HEK293 (cell line): ENCODE results near the gene TNFRSF11A.

Experiments
- CTCF ChIA-PET: fragments of 350-600 bp; formaldehyde crosslinking; extraction: SDS; loops from one replicate; lab custom pipeline; 2021; ENCODE audit warnings: antibody characterized with exemption; lab: Yijun Ruan, JAX
- POLR2A ChIA-PET: fragments of 300-600 bp; formaldehyde crosslinking; extraction: SDS; loops from one replicate; lab custom pipeline; 2020; ENCODE audit warnings: antibody characterized with exemption, inconsistent platforms; lab: Yijun Ruan, JAX
- H3K27ac ChIP-seq: fragments of 200-500 bp; sonication (Bioruptor generic); 2 replicates; pipeline ENCODE4 v1.5.1; 2014; ENCODE audit warnings: low read depth, low read length, control low read depth, inconsistent platforms; ENCODE audit errors: extremely low read depth
- H3K36me3 ChIP-seq, 2 experiments: fragments of 200-500 bp in 1 of 2; sonication (Bioruptor generic) in 1 of 2; 1 replicate in 1 of 2; 2 replicates in 1 of 2; pipeline ENCODE4 v1.5.1; 2014 to 2017; ENCODE audit warnings: inconsistent platforms in 2 of 2, low read length in 2 of 2; ENCODE audit not compliant: control insufficient read depth in 2 of 2, insufficient read depth in 1 of 2
- H3K4me1 ChIP-seq: fragments of 200-500 bp; sonication (Bioruptor generic); 2 replicates; pipeline ENCODE4 v1.5.1; 2014; ENCODE audit warnings: mild to moderate bottlenecking, low read length, inconsistent platforms; ENCODE audit not compliant: control insufficient read depth, insufficient read depth
- H3K4me3 ChIP-seq: 2 replicates; pipeline ENCODE4 v1.5.1; 2011; ENCODE audit warnings: low read depth, mild to moderate bottlenecking, control low read depth, low read length, moderate library complexity
- H3K9me3 ChIP-seq: fragments of 200-500 bp; sonication (Bioruptor generic); 2 replicates; pipeline ENCODE4 v1.5.1; 2014; ENCODE audit warnings: low read depth, low read length, inconsistent platforms; ENCODE audit not compliant: control insufficient read depth, insufficient read depth
- EGR2 ChIP-seq: fragments of 450-650 bp; formaldehyde crosslinking; IDR thresholded peaks from 2 replicates; pipeline ENCODE4 v1.5.1; 2016; ENCODE audit warnings: low read depth, missing biosample characterization, missing genetic modification characterization
- FEZF1 ChIP-seq: fragments of 450-650 bp; formaldehyde crosslinking; IDR thresholded peaks from 2 replicates; pipeline ENCODE4 v1.5.1; 2016; ENCODE audit warnings: missing biosample characterization, missing genetic modification characterization
- PATZ1 ChIP-seq: fragments of 450-650 bp; formaldehyde crosslinking; IDR thresholded peaks from 2 replicates; pipeline ENCODE4 v1.5.1; 2016; ENCODE audit warnings: missing biosample characterization, missing genetic modification characterization
- ZNF148 ChIP-seq: fragments of 450-650 bp; formaldehyde crosslinking; IDR thresholded peaks from 2 replicates; pipeline ENCODE4 v1.5.0; 2017; ENCODE audit warnings: missing biosample characterization, missing genetic modification characterization, borderline replicate concordance
- ZNF292 ChIP-seq: fragments of 450-650 bp; formaldehyde crosslinking; IDR thresholded peaks from 2 replicates; pipeline ENCODE4 v1.5.1; 2016; ENCODE audit warnings: low read depth, missing biosample characterization, missing genetic modification characterization, borderline replicate concordance
- ZNF350 ChIP-seq: fragments of 450-650 bp; formaldehyde crosslinking; IDR thresholded peaks from 2 replicates; pipeline ENCODE4 v1.5.0; 2017; ENCODE audit warnings: missing biosample characterization, mild to moderate bottlenecking, missing genetic modification characterization
- ZNF514 ChIP-seq: fragments of 450-650 bp; formaldehyde crosslinking; IDR thresholded peaks from 2 replicates; pipeline ENCODE4 v1.5.1; 2016; ENCODE audit warnings: missing biosample characterization, missing genetic modification characterization
- ZNF521 ChIP-seq: fragments of 450-650 bp; formaldehyde crosslinking; IDR thresholded peaks from 2 replicates; pipeline ENCODE4 v1.5.1; 2017; ENCODE audit warnings: missing biosample characterization, mild to moderate bottlenecking, missing genetic modification characterization
- ZNF549 ChIP-seq: fragments of 450-650 bp; IDR thresholded peaks from 2 replicates; pipeline ENCODE4 v1.5.1; 2018; ENCODE audit warnings: missing biosample characterization, missing genetic modification characterization, mild to moderate bottlenecking, inconsistent platforms, moderate library complexity
- ZNF571 ChIP-seq: fragments of 450-650 bp; formaldehyde crosslinking; IDR thresholded peaks from 2 replicates; pipeline ENCODE4 v1.5.0; 2017; ENCODE audit warnings: missing biosample characterization, missing genetic modification characterization
- ZNF629 ChIP-seq: fragments of 450-650 bp; formaldehyde crosslinking; IDR thresholded peaks from 2 replicates; pipeline ENCODE4 v1.5.1; 2017; ENCODE audit warnings: missing biosample characterization, missing genetic modification characterization
- ZNF658 ChIP-seq: fragments of 450-650 bp; formaldehyde crosslinking; IDR thresholded peaks from 2 replicates; pipeline ENCODE4; 2016; ENCODE audit warnings: missing biosample characterization, missing genetic modification characterization
- ZNF677 ChIP-seq: fragments of 450-650 bp; IDR thresholded peaks from 2 replicates; pipeline ENCODE4 v1.5.0; 2018; ENCODE audit warnings: missing biosample characterization, mild to moderate bottlenecking, missing genetic modification characterization, moderate library complexity
- ZNF837 ChIP-seq: fragments of 450-650 bp; formaldehyde crosslinking; IDR thresholded peaks from 2 replicates; pipeline ENCODE4 v1.5.1; 2016; ENCODE audit warnings: missing biosample characterization, missing genetic modification characterization
- TF ChIP-seq, protein P1 (sequence below): fragments of 450-650 bp; formaldehyde crosslinking; IDR thresholded peaks from 2 replicates; pipeline ENCODE4 v1.5.1; 2017; ENCODE audit warnings: missing biosample characterization, missing genetic modification characterization
- TF ChIP-seq, protein P2 (sequence below): fragments of 450-650 bp; formaldehyde crosslinking; IDR thresholded peaks from 2 replicates; pipeline ENCODE4 v1.5.1; 2016; ENCODE audit warnings: missing biosample characterization, missing genetic modification characterization
- TF ChIP-seq, protein P3 (sequence below): fragments of 450-650 bp; formaldehyde crosslinking; IDR thresholded peaks from 2 replicates; pipeline ENCODE4 v1.5.1; 2017; ENCODE audit warnings: missing biosample characterization, missing genetic modification characterization
- TF ChIP-seq, protein P4 (sequence below): fragments of 450-650 bp; IDR thresholded peaks from 2 replicates; pipeline ENCODE4 v1.5.1; 2018; ENCODE audit warnings: missing biosample characterization, missing genetic modification characterization

Gene TNFRSF11A

GRCh38 chr18:62379051-62379450 lies 53.9 kb downstream of the TNFRSF11A start:
- POLR2A ChIA-PET = interaction anchor here (0.7 kb wide), 1 partner anchor 10 kb away, joined by 3 read pairs; no protein-coding TSS in a partner anchor
- Histone ChIP-seq H3K36me3 (peaks cover 0 to 7% of the 10 kb centered on the region in 2 experiments; a peak in 2 of 3 replicates), H3K9me3 (no peaks in the 10 kb centered on the region), H3K27ac (no peak overlapping the region), H3K4me1 (no peaks in the 10 kb centered on the region), H3K4me3 (no peak overlapping the region)
- peak; percentile 13; the same call in 1 of the 2 replicates for TF ChIP-seq EGR2 (tag by site-specific recombination)
- TF ChIP-seq ZNF658 = no peak
- no peak for TF ChIP-seq ZNF521 (tag by site-specific recombination)
- CTCF ChIA-PET = interaction anchor here (0.6 kb wide), 1 partner anchor 579 kb away, joined by 3 read pairs; no protein-coding TSS in a partner anchor

DNA sequence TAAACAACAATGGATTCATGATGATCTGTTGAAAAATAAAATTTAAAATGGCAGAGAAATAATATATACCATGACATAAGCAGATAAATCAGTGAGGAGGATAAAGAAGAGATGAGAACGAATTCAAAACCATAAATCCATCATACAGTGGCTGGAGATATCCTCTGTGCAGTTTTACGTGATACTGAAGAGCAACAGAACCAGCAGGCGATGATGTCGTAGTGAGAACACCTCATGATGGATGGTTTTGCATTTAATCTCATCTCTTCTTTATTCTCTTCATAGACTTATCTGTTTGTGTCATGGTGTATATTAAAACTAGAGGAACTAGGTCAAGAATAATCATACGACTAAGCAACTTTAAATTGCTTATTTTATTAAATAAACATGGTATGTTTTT lies 56.3 kb downstream of the TNFRSF11A start:
- no peaks in the 10 kb centered on the region for H3K9me3 ChIP-seq
- no peak for TF ChIP-seq ZNF629 (tag by site-specific recombination)
- no peak for TF ChIP-seq ZNF514 (tag by site-specific recombination)
- TF ChIP-seq ZNF837 = no peak
- no peak for TF ChIP-seq ZNF549 (tag by site-specific recombination)
- TF ChIP-seq ZNF677 (tag by site-specific recombination) = no peak
- TF ChIP-seq FEZF1 (tag by site-specific recombination) = 0 out of 2 replicates have a peak, but pooled peaks have one; percentile 18
- TF ChIP-seq ZNF571 (tag by site-specific recombination) = no peak
- TF ChIP-seq PATZ1 (tag by site-specific recombination) = no peak
- ChIA-PET CTCF (no interaction called here), POLR2A (no interaction called here)
- peaks cover under 1% of the 10 kb centered on the region; the same call in 1 of the 2 replicates for H3K4me1 ChIP-seq
- no peaks in the 10 kb centered on the region; a peak in 1 of 3 replicates for H3K36me3 ChIP-seq
- no peak overlapping the region for H3K27ac ChIP-seq
- no peak overlapping the region for H3K4me3 ChIP-seq

DNA sequence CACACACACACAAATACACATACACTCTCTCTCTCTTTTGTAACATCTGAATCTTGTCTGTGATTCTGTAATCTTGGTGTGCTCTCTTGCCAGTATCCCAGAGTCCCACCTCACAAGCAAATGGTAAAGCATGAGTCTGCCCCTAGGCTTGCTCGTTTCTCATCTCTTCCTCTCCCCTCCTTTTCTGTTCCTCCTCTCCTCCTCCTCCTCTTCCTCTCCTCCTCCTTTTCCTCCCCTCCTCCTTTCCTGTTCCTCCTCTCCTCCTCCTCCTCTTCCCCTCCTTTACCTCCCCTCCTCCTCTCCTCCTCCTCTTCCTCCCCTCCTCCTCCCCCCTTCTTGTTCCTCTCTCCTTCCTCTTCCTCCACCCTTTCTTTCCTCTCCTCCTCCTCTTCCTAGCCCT lies 59.0 kb downstream of the TNFRSF11A start:
- CTCF ChIA-PET = no interaction called here
- TF ChIP-seq ZNF350 (tag by site-specific recombination) (no peak), EGR2 (tag by site-specific recombination) (peak; percentile 74), ZNF292 (tag by site-specific recombination) (no peak), ZNF148 (tag by site-specific recombination) (no peak)
- TF ChIP-seq, protein P1, sequence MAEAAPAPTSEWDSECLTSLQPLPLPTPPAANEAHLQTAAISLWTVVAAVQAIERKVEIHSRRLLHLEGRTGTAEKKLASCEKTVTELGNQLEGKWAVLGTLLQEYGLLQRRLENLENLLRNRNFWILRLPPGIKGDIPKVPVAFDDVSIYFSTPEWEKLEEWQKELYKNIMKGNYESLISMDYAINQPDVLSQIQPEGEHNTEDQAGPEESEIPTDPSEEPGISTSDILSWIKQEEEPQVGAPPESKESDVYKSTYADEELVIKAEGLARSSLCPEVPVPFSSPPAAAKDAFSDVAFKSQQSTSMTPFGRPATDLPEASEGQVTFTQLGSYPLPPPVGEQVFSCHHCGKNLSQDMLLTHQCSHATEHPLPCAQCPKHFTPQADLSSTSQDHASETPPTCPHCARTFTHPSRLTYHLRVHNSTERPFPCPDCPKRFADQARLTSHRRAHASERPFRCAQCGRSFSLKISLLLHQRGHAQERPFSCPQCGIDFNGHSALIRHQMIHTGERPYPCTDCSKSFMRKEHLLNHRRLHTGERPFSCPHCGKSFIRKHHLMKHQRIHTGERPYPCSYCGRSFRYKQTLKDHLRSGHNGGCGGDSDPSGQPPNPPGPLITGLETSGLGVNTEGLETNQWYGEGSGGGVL (tag by site-specific recombination) = 0 out of 2 replicates have a peak, but pooled peaks have one; percentile 44
- TF ChIP-seq, protein P2, sequence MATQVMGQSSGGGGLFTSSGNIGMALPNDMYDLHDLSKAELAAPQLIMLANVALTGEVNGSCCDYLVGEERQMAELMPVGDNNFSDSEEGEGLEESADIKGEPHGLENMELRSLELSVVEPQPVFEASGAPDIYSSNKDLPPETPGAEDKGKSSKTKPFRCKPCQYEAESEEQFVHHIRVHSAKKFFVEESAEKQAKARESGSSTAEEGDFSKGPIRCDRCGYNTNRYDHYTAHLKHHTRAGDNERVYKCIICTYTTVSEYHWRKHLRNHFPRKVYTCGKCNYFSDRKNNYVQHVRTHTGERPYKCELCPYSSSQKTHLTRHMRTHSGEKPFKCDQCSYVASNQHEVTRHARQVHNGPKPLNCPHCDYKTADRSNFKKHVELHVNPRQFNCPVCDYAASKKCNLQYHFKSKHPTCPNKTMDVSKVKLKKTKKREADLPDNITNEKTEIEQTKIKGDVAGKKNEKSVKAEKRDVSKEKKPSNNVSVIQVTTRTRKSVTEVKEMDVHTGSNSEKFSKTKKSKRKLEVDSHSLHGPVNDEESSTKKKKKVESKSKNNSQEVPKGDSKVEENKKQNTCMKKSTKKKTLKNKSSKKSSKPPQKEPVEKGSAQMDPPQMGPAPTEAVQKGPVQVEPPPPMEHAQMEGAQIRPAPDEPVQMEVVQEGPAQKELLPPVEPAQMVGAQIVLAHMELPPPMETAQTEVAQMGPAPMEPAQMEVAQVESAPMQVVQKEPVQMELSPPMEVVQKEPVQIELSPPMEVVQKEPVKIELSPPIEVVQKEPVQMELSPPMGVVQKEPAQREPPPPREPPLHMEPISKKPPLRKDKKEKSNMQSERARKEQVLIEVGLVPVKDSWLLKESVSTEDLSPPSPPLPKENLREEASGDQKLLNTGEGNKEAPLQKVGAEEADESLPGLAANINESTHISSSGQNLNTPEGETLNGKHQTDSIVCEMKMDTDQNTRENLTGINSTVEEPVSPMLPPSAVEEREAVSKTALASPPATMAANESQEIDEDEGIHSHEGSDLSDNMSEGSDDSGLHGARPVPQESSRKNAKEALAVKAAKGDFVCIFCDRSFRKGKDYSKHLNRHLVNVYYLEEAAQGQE (tag by site-specific recombination) = no peak
- TF ChIP-seq, protein P3, sequence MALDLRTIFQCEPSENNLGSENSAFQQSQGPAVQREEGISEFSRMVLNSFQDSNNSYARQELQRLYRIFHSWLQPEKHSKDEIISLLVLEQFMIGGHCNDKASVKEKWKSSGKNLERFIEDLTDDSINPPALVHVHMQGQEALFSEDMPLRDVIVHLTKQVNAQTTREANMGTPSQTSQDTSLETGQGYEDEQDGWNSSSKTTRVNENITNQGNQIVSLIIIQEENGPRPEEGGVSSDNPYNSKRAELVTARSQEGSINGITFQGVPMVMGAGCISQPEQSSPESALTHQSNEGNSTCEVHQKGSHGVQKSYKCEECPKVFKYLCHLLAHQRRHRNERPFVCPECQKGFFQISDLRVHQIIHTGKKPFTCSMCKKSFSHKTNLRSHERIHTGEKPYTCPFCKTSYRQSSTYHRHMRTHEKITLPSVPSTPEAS (tag by site-specific recombination) = peak; percentile 69
- TF ChIP-seq, protein P4, sequence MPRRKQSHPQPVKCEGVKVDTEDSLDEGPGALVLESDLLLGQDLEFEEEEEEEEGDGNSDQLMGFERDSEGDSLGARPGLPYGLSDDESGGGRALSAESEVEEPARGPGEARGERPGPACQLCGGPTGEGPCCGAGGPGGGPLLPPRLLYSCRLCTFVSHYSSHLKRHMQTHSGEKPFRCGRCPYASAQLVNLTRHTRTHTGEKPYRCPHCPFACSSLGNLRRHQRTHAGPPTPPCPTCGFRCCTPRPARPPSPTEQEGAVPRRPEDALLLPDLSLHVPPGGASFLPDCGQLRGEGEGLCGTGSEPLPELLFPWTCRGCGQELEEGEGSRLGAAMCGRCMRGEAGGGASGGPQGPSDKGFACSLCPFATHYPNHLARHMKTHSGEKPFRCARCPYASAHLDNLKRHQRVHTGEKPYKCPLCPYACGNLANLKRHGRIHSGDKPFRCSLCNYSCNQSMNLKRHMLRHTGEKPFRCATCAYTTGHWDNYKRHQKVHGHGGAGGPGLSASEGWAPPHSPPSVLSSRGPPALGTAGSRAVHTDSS (tag by site-specific recombination) = peak; percentile 70

More for the DNA sequence above, 59.0 kb downstream of the TNFRSF11A start:
- Histone ChIP-seq H3K4me3 (no peak overlapping the region), H3K36me3 (no peaks in the 10 kb centered on the region; a peak in 1 of 3 replicates), H3K4me1 (peaks cover 10% of the 10 kb centered on the region), H3K27ac (no peak overlapping the region), H3K9me3 (no peaks in the 10 kb centered on the region)
- POLR2A ChIA-PET = interaction anchor here (1.1 kb wide), 1 partner anchor 1038 kb away, joined by 3 read pairs; the partner anchor contains the start of gene VPS4B
